K562 (cell line): Measurements from ENCODE around the gene ERCC3. TPM values are rescaled to one million over a fixed set of nuclear protein-coding genes. Genes with fewer than 3 reads are reported as not detected.
A peak's percentile ranks its signal among the peaks of the same experiment; 100 is the strongest.

Source experiments
- AFF1 ChIP-seq, 2 experiments: fragments of 450-650 bp; IDR thresholded peaks; 2 replicates each; pipeline ENCODE4 v1.6.1; 2018; ENCODE audit warnings: mild to moderate bottlenecking in 2 of 2, low read depth in 1 of 2; ENCODE audit not compliant: partially characterized antibody in 2 of 2
- BRCA1 ChIP-seq, 2 experiments: fragments of 450-650 bp in 1 of 2; sonication (generic) in 1 of 2; formaldehyde crosslinking in 1 of 2; IDR thresholded peaks; 2 replicates each; pipeline versions ENCODE4 v1.5.0 to v1.6.1; 2017 to 2020; ENCODE audit warnings: mild to moderate bottlenecking in 1 of 2, missing genetic modification reagents in 1 of 2
- CREB3 ChIP-seq: fragments of 450-650 bp; conservative IDR thresholded peaks from 2 replicates; pipeline ENCODE4 v1.6.1; 2016; ENCODE audit warnings: missing genetic modification characterization, low read depth, mild to moderate bottlenecking, missing compliant biosample characterization, moderate library complexity
- DPF2 ChIP-seq: fragments of 450-650 bp; IDR thresholded peaks from 2 replicates; pipeline ENCODE4 v1.6.1; 2016
- E2F5 ChIP-seq: sonication (generic); formaldehyde crosslinking; IDR thresholded peaks from 2 replicates; pipeline ENCODE4 v1.8.0; 2022; ENCODE audit warnings: mild to moderate bottlenecking, missing genetic modification reagents
- ELF4 ChIP-seq: fragments of 450-650 bp; formaldehyde crosslinking; IDR thresholded peaks from 2 replicates; pipeline ENCODE4 v1.4.0; 2022; ENCODE audit warnings: missing genetic modification characterization
- HDAC2 ChIP-seq: fragments of 450-650 bp; IDR thresholded peaks from 2 replicates; pipeline ENCODE4 v1.6.1; 2016; ENCODE audit warnings: mild to moderate bottlenecking
- HNRNPUL1 ChIP-seq: fragments of 200-400 bp; formaldehyde crosslinking; IDR thresholded peaks from 2 replicates; pipeline ENCODE4 v1.6.1; 2017; ENCODE audit warnings: low read length
- KDM1A ChIP-seq, 2 experiments: fragments of 450-650 bp; IDR thresholded peaks; 2 replicates each; pipeline ENCODE4 v1.6.1; 2016; ENCODE audit warnings: mild to moderate bottlenecking in 2 of 2
- MTA3 ChIP-seq: fragments of 450-650 bp; formaldehyde crosslinking; IDR thresholded peaks from 2 replicates; pipeline ENCODE4 v1.6.1; 2017; ENCODE audit warnings: mild to moderate bottlenecking, borderline replicate concordance
- PHF21A ChIP-seq: fragments of 450-650 bp; IDR thresholded peaks from 2 replicates; pipeline ENCODE4 v1.6.1; 2017; ENCODE audit warnings: low read depth, borderline replicate concordance
- RBM17 ChIP-seq: fragments of 200-400 bp; formaldehyde crosslinking; IDR thresholded peaks from 2 replicates; pipeline ENCODE4 v1.6.1; 2017; ENCODE audit warnings: low read depth, mild to moderate bottlenecking, low read length, borderline replicate concordance
- SREBF2 ChIP-seq: sonication (generic); formaldehyde crosslinking; IDR thresholded peaks from 2 replicates; pipeline ENCODE4 v1.4.0; 2020; ENCODE audit warnings: mild to moderate bottlenecking, missing genetic modification reagents
- TFE3 ChIP-seq: fragments of 450-650 bp; formaldehyde crosslinking; IDR thresholded peaks from 2 replicates; pipeline ENCODE4 v1.4.0; 2020; ENCODE audit warnings: mild to moderate bottlenecking, mixed read lengths
- ZBTB34 ChIP-seq: fragments of 250-450 bp; sonication (Bioruptor Pico); IDR thresholded peaks from 2 replicates; pipeline ENCODE4 v1.8.0; 2021; ENCODE audit warnings: mild to moderate bottlenecking, moderate library complexity
- ZFX ChIP-seq: sonication (generic); formaldehyde crosslinking; IDR thresholded peaks from 2 replicates; pipeline ENCODE4 v1.8.0; 2022; ENCODE audit warnings: mild to moderate bottlenecking, missing genetic modification reagents, moderate library complexity
- ZNF121 ChIP-seq: sonication (generic); formaldehyde crosslinking; conservative IDR thresholded peaks from 2 replicates; pipeline ENCODE4 v1.8.0; 2022; ENCODE audit warnings: missing genetic modification reagents
- ZNF644 ChIP-seq: fragments of 200-800 bp; sonication (Bioruptor generic); IDR thresholded peaks from 2 replicates; pipeline ENCODE4 v1.6.1; 2016; ENCODE audit warnings: low read depth, missing genetic modification characterization, missing compliant biosample characterization
- ZNF79 ChIP-seq: fragments of 250-450 bp; sonication (Bioruptor Pico); IDR thresholded peaks from 2 replicates; pipeline ENCODE4 v1.4.0; 2020; ENCODE audit warnings: low read depth, mild to moderate bottlenecking, moderate library complexity
- polyA plus RNA-seq, 8 experiments: library from polyadenylated mRNA; depleted of rRNA in 4 of 8; stranded (reverse) in 5 of 8; unstranded in 3 of 8; fragments of >200 nt; fragmentation: Nextera tagmentation in 2 of 8; fragmentation: Illumina TruSeq in 1 of 8; extraction: Ambion mirVana in 2 of 8; extraction: Trizol in 1 of 8; gene quantifications; 2 replicates each; pipeline versions ENCODE4 v1.2.1 to v1.2.3, GENCODE V29; 2011 to 2014; ENCODE audit warnings: inconsistent platforms in 1 of 8, missing spikeins in 1 of 8
- total RNA-seq, 7 experiments: library from RNA; depleted of rRNA in 6 of 7; stranded (reverse); fragments of >200 nt in 6 of 7; fragmentation: Illumina TruSeq in 2 of 7; extraction: Trizol in 2 of 7; gene quantifications; 2 replicates each; pipeline versions ENCODE4 v1.2.1 to v1.2.3, GENCODE V29; 2011 to 2021; ENCODE audit warnings: low replicate concordance in 1 of 7

Gene ERCC3
- total and polyA plus RNA-seq, 9 of the 15 experiments (the other 6 are each of a cell fraction or from before 2014, with no cell fraction given) = 17.9 to 61.5 (median 43.1) TPM

GRCh38 chr2:127293748-127294562, at the start of gene ERCC3 (continued):
- no peak for TF ChIP-seq ZBTB34
- TF ChIP-seq ZFX (CRISPR knock-in tag) = peak; percentile 96
- TF ChIP-seq MTA3 = peak; percentile 38; the same call in 1 of the 2 replicates
- TF ChIP-seq BRCA1 (IDR thresholded peaks at IDR 0.05) = no peak
- no peak for TF ChIP-seq BRCA1 (CRISPR knock-in tag; IDR thresholded peaks at IDR 0.05)
- TF ChIP-seq PHF21A = no peak
- no peak for TF ChIP-seq CREB3 (tag)
- TF ChIP-seq AFF1 (IDR thresholded peaks at IDR 0.05; ENCODE audit: low read depth in 1 of 2, partially characterized antibody in 2 of 2) = peak in 1 of 2 experiments; percentile 27
- TF ChIP-seq ELF4 (CRISPR knock-in tag) = no peak
- no peak for TF ChIP-seq E2F5 (CRISPR knock-in tag)
- no peak for TF ChIP-seq ZNF121 (CRISPR knock-in tag)
- TF ChIP-seq ZNF644 (tag) = no peak
- TF ChIP-seq HNRNPUL1 = no peak
- TF ChIP-seq KDM1A (IDR thresholded peaks at IDR 0.05) = no peak
- no peak; the same call in 1 of the 2 replicates for TF ChIP-seq HDAC2
- TF ChIP-seq TFE3 = no peak
- no peak for TF ChIP-seq RBM17
- no peak for TF ChIP-seq ZNF79 (CRISPR knock-in tag)
- TF ChIP-seq DPF2 = peak; percentile 38; the same call in 1 of the 2 replicates
- TF ChIP-seq SREBF2 (CRISPR knock-in tag) = no peak
